ENCODE data around the gene PIK3AP1. TPM values are rescaled to one million over a fixed set of nuclear protein-coding genes. Genes with fewer than 3 reads are reported as not detected.

PIK3AP1 gene
- polyA plus RNA-seq, 1 of the 3 experiments (the other 2 are of a cell fraction), result 0.07 TPM

DNA sequence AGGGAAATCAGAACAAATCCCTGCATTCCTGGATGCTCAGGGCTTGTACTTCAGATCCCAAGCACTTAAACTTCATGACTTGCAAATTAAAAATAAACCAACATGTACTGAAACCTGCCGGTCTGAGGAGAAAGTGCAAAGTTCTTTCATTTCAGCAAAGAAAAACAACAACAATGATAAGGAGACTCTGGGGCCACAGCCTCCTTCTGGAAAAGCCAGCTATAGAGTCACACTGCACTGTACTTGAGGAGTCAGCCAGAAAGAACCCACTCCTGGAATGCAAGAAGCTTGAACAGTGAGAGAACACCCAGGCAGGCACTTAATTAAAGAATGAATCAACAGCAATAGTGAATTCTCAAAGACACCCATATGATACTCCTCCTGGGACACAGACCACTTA is 83.8 kb downstream of the PIK3AP1 start:
- 64% methylated on average over 1 of the region's 1 CpG for WGBS (ENCODE audit: low lambda C conversion rate)
- Histone ChIP-seq H3K4me1 (ENCODE audit: control insufficient read depth in 1 of 2, insufficient read depth in 2 of 2, low read depth in 1 of 2, low read length in 1 of 2) (peaks cover 0 to 8% of the 10 kb centered on the region in 2 experiments; a peak in 1 of 4 replicates), H3K4me2 (no peak overlapping the region), H3K27ac (ENCODE audit: low read depth in 2 of 2, low read length in 1 of 2) (no peak overlapping the region), H3K9me2 (no peaks in the 10 kb centered on the region), H3K4me3 (ENCODE audit: low read depth in 2 of 2, low read length in 1 of 2) (no peak overlapping the region), H3K9ac (no peak overlapping the region), H3K79me2 (ENCODE audit: insufficient read depth) (no peaks in the 10 kb centered on the region), H3F3A (replicated peaks; ENCODE audit: insufficient read depth) (no peaks in the 10 kb centered on the region), H3K36me3 (replicated peaks in 1 of 2; ENCODE audit: control insufficient read depth in 1 of 2, insufficient read depth in 2 of 2, low read length in 1 of 2) (no peaks in the 10 kb centered on the region), H3K9me3 (no peaks in the 10 kb centered on the region), H3K27me3 (ENCODE audit: insufficient read depth) (no peaks in the 10 kb centered on the region), H2AFZ (ENCODE audit: low read depth) (no peak overlapping the region), H4K20me1 (ENCODE audit: insufficient read depth) (no peaks in the 10 kb centered on the region)
- TF ChIP-seq MAX (IDR thresholded peaks at IDR 0.05; ENCODE audit: low read depth), result no peak
- TF ChIP-seq YY1 (IDR thresholded peaks at IDR 0.05; ENCODE audit: low read depth), result no peak
- TF ChIP-seq, protein P1, sequence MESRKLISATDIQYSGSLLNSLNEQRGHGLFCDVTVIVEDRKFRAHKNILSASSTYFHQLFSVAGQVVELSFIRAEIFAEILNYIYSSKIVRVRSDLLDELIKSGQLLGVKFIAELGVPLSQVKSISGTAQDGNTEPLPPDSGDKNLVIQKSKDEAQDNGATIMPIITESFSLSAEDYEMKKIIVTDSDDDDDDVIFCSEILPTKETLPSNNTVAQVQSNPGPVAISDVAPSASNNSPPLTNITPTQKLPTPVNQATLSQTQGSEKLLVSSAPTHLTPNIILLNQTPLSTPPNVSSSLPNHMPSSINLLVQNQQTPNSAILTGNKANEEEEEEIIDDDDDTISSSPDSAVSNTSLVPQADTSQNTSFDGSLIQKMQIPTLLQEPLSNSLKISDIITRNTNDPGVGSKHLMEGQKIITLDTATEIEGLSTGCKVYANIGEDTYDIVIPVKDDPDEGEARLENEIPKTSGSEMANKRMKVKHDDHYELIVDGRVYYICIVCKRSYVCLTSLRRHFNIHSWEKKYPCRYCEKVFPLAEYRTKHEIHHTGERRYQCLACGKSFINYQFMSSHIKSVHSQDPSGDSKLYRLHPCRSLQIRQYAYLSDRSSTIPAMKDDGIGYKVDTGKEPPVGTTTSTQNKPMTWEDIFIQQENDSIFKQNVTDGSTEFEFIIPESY (IDR thresholded peaks at IDR 0.05; ENCODE audit: borderline replicate concordance, low read depth), result no peak
- TF ChIP-seq, protein P2, sequence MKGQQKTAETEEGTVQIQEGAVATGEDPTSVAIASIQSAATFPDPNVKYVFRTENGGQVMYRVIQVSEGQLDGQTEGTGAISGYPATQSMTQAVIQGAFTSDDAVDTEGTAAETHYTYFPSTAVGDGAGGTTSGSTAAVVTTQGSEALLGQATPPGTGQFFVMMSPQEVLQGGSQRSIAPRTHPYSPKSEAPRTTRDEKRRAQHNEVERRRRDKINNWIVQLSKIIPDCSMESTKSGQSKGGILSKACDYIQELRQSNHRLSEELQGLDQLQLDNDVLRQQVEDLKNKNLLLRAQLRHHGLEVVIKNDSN (IDR thresholded peaks at IDR 0.05; ENCODE audit: borderline replicate concordance, low read depth), result no peak
- no peak for TF ChIP-seq EZH2phosphoT487 (IDR thresholded peaks at IDR 0.05; ENCODE audit: borderline replicate concordance, low read depth)
- TF ChIP-seq, protein P3, sequence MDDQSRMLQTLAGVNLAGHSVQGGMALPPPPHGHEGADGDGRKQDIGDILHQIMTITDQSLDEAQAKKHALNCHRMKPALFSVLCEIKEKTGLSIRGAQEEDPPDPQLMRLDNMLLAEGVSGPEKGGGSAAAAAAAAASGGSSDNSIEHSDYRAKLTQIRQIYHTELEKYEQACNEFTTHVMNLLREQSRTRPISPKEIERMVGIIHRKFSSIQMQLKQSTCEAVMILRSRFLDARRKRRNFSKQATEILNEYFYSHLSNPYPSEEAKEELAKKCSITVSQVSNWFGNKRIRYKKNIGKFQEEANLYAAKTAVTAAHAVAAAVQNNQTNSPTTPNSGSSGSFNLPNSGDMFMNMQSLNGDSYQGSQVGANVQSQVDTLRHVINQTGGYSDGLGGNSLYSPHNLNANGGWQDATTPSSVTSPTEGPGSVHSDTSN (IDR thresholded peaks at IDR 0.05), result no peak
- TF ChIP-seq TAF1 (IDR thresholded peaks at IDR 0.05; ENCODE audit: borderline replicate concordance, low read depth, low read length), result no peak
- TF ChIP-seq, protein P4, sequence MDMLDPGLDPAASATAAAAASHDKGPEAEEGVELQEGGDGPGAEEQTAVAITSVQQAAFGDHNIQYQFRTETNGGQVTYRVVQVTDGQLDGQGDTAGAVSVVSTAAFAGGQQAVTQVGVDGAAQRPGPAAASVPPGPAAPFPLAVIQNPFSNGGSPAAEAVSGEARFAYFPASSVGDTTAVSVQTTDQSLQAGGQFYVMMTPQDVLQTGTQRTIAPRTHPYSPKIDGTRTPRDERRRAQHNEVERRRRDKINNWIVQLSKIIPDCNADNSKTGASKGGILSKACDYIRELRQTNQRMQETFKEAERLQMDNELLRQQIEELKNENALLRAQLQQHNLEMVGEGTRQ (IDR thresholded peaks at IDR 0.05; ENCODE audit: borderline replicate concordance, low read depth, low read length), result no peak
- TF ChIP-seq CTCF (IDR thresholded peaks at IDR 0.05), result no peak
- TF ChIP-seq GATA2 (CRISPR knock-in tag; IDR thresholded peaks at IDR 0.05), result no peak
- no peak for TF ChIP-seq RAD21 (IDR thresholded peaks at IDR 0.05; ENCODE audit: low read length)
- TF ChIP-seq RFX5 (IDR thresholded peaks at IDR 0.05; ENCODE audit: low read length), result no peak
- no peak for TF ChIP-seq ELF1 (IDR thresholded peaks at IDR 0.05)
- ChIA-PET POLR2A (no interaction called here), CTCF (no interaction called here)
- no peak for DNase-seq
